Vagina (tissue), 2 donors: ENCODE results near the gene TMC8.
"Not testable (repeated sequence)": the region's sequence is repeated elsewhere in the genome, so short reads cannot be mapped to it uniquely, and the experiment has no call there.

ENCODE experiments used
- CTCF ChIP-seq, 3 experiments: fragments of 450-650 bp in 2 of 3; fragments of 200-600 bp in 1 of 3; sonication (generic) in 1 of 3; IDR thresholded peaks; one replicate each; pipeline ENCODE4 v1.5.1; 2017 to 2019; ENCODE audit warnings: antibody characterized with exemption in 3 of 3, mild to moderate bottlenecking in 2 of 3, moderate library complexity in 2 of 3
- POLR2A ChIP-seq, 2 donors: fragments of 450-650 bp; IDR thresholded peaks; one replicate each; pipeline ENCODE4 v1.6.1; 2017; ENCODE audit warnings: antibody characterized with exemption in 2 of 2, mild to moderate bottlenecking in 2 of 2, moderate library complexity in 2 of 2
- POLR2AphosphoS5 ChIP-seq, 2 donors: sonication (generic); formaldehyde crosslinking; IDR thresholded peaks; one replicate each; pipeline ENCODE4 v1.9.0; 2017; ENCODE audit warnings: antibody characterized with exemption in 2 of 2, mild to moderate bottlenecking in 2 of 2, low read depth in 1 of 2; ENCODE audit not compliant: insufficient read depth in 1 of 2

DNA sequence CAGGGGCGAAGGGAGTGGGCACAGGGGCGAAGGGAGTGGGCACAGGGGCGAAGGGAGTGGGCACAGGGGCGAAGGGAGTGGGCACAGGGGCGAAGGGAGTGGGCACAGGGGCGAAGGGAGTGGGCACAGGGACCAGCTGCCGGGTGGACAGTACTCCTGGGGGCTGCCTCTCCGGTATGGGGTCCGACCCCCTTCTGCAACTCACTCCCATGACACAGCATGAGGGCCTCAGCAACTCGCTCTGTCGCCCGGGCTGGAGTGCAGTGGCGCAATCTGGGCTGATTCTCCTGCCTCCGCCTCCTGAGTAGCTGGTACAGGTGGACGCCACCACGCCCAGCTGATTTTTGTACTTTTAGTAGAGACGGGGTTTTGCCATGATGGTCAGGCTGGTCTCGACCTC, 14.8 kb upstream of the TMC8 start:
- not testable (repeated sequence) for TF ChIP-seq POLR2AphosphoS5 (IDR thresholded peaks at IDR 0.05; ENCODE audit: insufficient read depth in 1 of 2, low read depth in 1 of 2); CTCF (IDR thresholded peaks at IDR 0.05); POLR2A (IDR thresholded peaks at IDR 0.05)
